Stimulated activated CD4-positive, alpha-beta T cell treated with anti-CD3 and anti-CD28 coated beads, TNF-alpha, amount 100 ng/mL, for 24 hours (primary cell): ENCODE data around the gene RAB33B.
"Not testable (repeated sequence)": the region's sequence is repeated elsewhere in the genome, so short reads cannot be mapped to it uniquely, and the experiment has no call there.

Experiments
- DNase-seq, 3 experiments: peaks; one replicate each; pipeline ENCODE4 v3.0.0-alpha.2; 2020; ENCODE audit warnings: low read depth in 3 of 3

RAB33B gene

GRCh38 chr4:139461022-139461628, 7.2 kb downstream of the RAB33B start:
- no peak for DNase-seq

GRCh38 chr4:139464512-139464911, 10.6 kb downstream of the RAB33B start:
- not testable (repeated sequence) for DNase-seq

- DNase-seq: no peak
These were observed 12.0 kb downstream of the RAB33B start for GRCh38 chr4:139465922-139466321.

- DNase-seq: not testable (repeated sequence)
These were observed 14.8 kb downstream of the RAB33B start for GRCh38 chr4:139468756-139469155.

GRCh38 chr4:139469216-139469615, 15.3 kb downstream of the RAB33B start:
- no peak for DNase-seq

- DNase-seq: no peak
These were observed 15.9 kb downstream of the RAB33B start for GRCh38 chr4:139469869-139470268.

- no peak for DNase-seq
These were observed 16.4 kb downstream of the RAB33B start for GRCh38 chr4:139470295-139470694.

GRCh38 chr4:139470997-139471665, 17.2 kb downstream of the RAB33B start:
- DNase-seq: no peak

GRCh38 chr4:139472852-139473251, 18.9 kb downstream of the RAB33B start:
- DNase-seq: no peak

- no peak for DNase-seq
These were observed 22.4 kb downstream of the RAB33B start for GRCh38 chr4:139476363-139476762.

GRCh38 chr4:139481465-139481864, 27.5 kb downstream of the RAB33B start:
- DNase-seq: no peak

- DNase-seq: no peak
These were observed 29.1 kb downstream of the RAB33B start for GRCh38 chr4:139483000-139483399.

GRCh38 chr4:139484783-139485311, 30.9 kb downstream of the RAB33B start:
- no peak for DNase-seq

- DNase-seq: no peak
These were observed 34.5 kb downstream of the RAB33B start for GRCh38 chr4:139488442-139488841.

GRCh38 chr4:139489638-139490037, 35.7 kb downstream of the RAB33B start:
- no peak for DNase-seq

GRCh38 chr4:139492429-139492828, 38.5 kb downstream of the RAB33B start:
- no peak for DNase-seq

GRCh38 chr4:139493176-139493575, 39.3 kb downstream of the RAB33B start:
- DNase-seq: no peak

- no peak for DNase-seq
These were observed 45.3 kb downstream of the RAB33B start for GRCh38 chr4:139499186-139499585.

- DNase-seq: no peak
These were observed 47.2 kb downstream of the RAB33B start for GRCh38 chr4:139501117-139501516.

- DNase-seq: no peak
These were observed 47.6 kb downstream of the RAB33B start for GRCh38 chr4:139501527-139501926.

- no peak for DNase-seq
These were observed 48.3 kb downstream of the RAB33B start for GRCh38 chr4:139501927-139502899.

GRCh38 chr4:139503622-139504166, 49.8 kb downstream of the RAB33B start:
- no peak for DNase-seq
